CD4-positive, alpha-beta memory T cell (primary cell): ENCODE data around the gene LGALS3. TPM values are rescaled to one million over a fixed set of nuclear protein-coding genes. Genes with fewer than 3 reads are reported as not detected.

ENCODE experiments used
- CTCF ChIA-PET: fragments of 350-600 bp; sonication (Branson Sonifier 250); formaldehyde crosslinking; loops from one replicate; lab custom pipeline; 2021; ENCODE audit warnings: inconsistent platforms; ENCODE audit not compliant: partially characterized antibody; lab: Charles Lee
- POLR2A ChIA-PET: fragments of 350-600 bp; sonication (Branson Sonifier 250); formaldehyde crosslinking; loops from one replicate; lab custom pipeline; 2021; ENCODE audit not compliant: partially characterized antibody; lab: Charles Lee
- DNase-seq, 5 donors: peaks; one replicate each; pipeline versions ENCODE4 v3.0.0 to v3.0.0-alpha.2; 2020 to 2022; ENCODE audit warnings: mixed read lengths in 1 of 5
- H3K27ac ChIP-seq: one replicate; pipeline ENCODE4 v1.7.0; 2013; ENCODE audit warnings: low read depth, low read length
- H3K27me3 ChIP-seq: 2 replicates; pipeline ENCODE4 v1.7.0; 2013; ENCODE audit warnings: mild to moderate bottlenecking, low read length, moderate library complexity; ENCODE audit not compliant: insufficient read depth
- H3K36me3 ChIP-seq: 2 replicates; pipeline ENCODE4 v1.7.0; 2013; ENCODE audit warnings: mild to moderate bottlenecking, low read length, moderate library complexity; ENCODE audit not compliant: insufficient read depth
- H3K4me1 ChIP-seq: 2 replicates; pipeline ENCODE4 v1.7.0; 2013; ENCODE audit warnings: mild to moderate bottlenecking, low read length, moderate library complexity; ENCODE audit not compliant: insufficient read depth
- H3K4me3 ChIP-seq, 2 donors: one replicate each; pipeline ENCODE4 v1.7.0; 2013; ENCODE audit warnings: low read length in 2 of 2, mild to moderate bottlenecking in 1 of 2
- H3K9me3 ChIP-seq, 2 donors: one replicate each; pipeline ENCODE4 v1.7.0; 2013; ENCODE audit warnings: low read length in 2 of 2, control low read depth in 1 of 2; ENCODE audit not compliant: control insufficient read depth in 1 of 2
- H3K27ac Mint-ChIP-seq, 7 donors: one replicate each; pipeline ENCODE4 v1.8.0; 2020 to 2021; ENCODE audit warnings: mixed read lengths in 7 of 7, mild to moderate bottlenecking in 6 of 7, inconsistent platforms in 3 of 7, moderate library complexity in 3 of 7
- H3K27me3 Mint-ChIP-seq, 2 donors: one replicate each; pipeline ENCODE4 v1.8.0; 2020 to 2021; ENCODE audit warnings: mixed read lengths in 2 of 2
- H3K36me3 Mint-ChIP-seq, 2 donors: one replicate each; pipeline ENCODE4 v1.8.0; 2020 to 2021; ENCODE audit warnings: mixed read lengths in 2 of 2, inconsistent platforms in 1 of 2, mild to moderate bottlenecking in 1 of 2
- H3K4me1 Mint-ChIP-seq, 4 donors: one replicate each; pipeline ENCODE4 v1.8.0; 2020 to 2021; ENCODE audit warnings: mixed read lengths in 4 of 4, mild to moderate bottlenecking in 1 of 4
- H3K4me3 Mint-ChIP-seq, 8 donors: one replicate each; pipeline ENCODE4 v1.8.0; 2020 to 2021; ENCODE audit warnings: mixed read lengths in 8 of 8, mild to moderate bottlenecking in 7 of 8, moderate library complexity in 6 of 8, inconsistent platforms in 3 of 8
- H3K9me3 Mint-ChIP-seq, 8 donors: one replicate each; pipeline ENCODE4 v1.8.0; 2020 to 2021; ENCODE audit warnings: mixed read lengths in 8 of 8, mild to moderate bottlenecking in 5 of 8, inconsistent platforms in 3 of 8, moderate library complexity in 1 of 8
- intact Hi-C: fragments of 100-400 bp; cut with micrococcal nuclease; formaldehyde crosslinking; loops from one replicate; pipeline ENCODE4 v1.15.1; 2023
- polyA plus RNA-seq, 2 donors: library from polyadenylated mRNA; unstranded; fragments of 300-500 nt; fragmentation: Illumina TruSeq; gene quantifications; one replicate each; pipeline ENCODE4 v1.2.3, GENCODE V29; 2021
- total RNA-seq, 2 experiments: library from RNA; stranded (reverse); gene quantifications; one replicate each; pipeline ENCODE4 v1.2.3, GENCODE V29; 2021

The LGALS3 gene
- total and polyA plus RNA-seq, 4 experiments from 2014 or later, result 46.3 to 98.1 (median 69.9) TPM

- H3K36me3 Mint-ChIP-seq, result no peaks in the 10 kb centered on the region
- H3K4me1 Mint-ChIP-seq, result no peaks in the 10 kb centered on the region
- Histone ChIP-seq H3K9me3 (no peaks in the 10 kb centered on the region), H3K36me3 (no peaks in the 10 kb centered on the region), H3K4me1 (no peaks in the 10 kb centered on the region), H3K27ac (no peak overlapping the region), H3K27me3 (no peaks in the 10 kb centered on the region), H3K4me3 (no peak overlapping the region)
- no peaks in the 10 kb centered on the region for H3K9me3 Mint-ChIP-seq
- intact Hi-C loops, result no loop called here
- no peak for DNase-seq
- no peaks in the 10 kb centered on the region for H3K27me3 Mint-ChIP-seq
- ChIA-PET POLR2A (no interaction called here), CTCF (interaction anchor here (1.8 kb wide), 1 partner anchor 10 kb away, joined by 6 read pairs; no protein-coding TSS in a partner anchor)
- H3K27ac Mint-ChIP-seq, result no peak overlapping the region
- no peak overlapping the region for H3K4me3 Mint-ChIP-seq
These were observed 41.5 kb downstream of the LGALS3 start for GRCh38 chr14:55170526-55170925.

GRCh38 chr14:55180006-55180405 is 51.0 kb downstream of the LGALS3 start:
- Histone ChIP-seq H3K27me3 (no peaks in the 10 kb centered on the region), H3K9me3 (no peaks in the 10 kb centered on the region), H3K4me1 (peaks cover 13% of the 10 kb centered on the region), H3K27ac (no peak overlapping the region), H3K36me3 (no peaks in the 10 kb centered on the region), H3K4me3 (no peak overlapping the region)
- intact Hi-C loops, result no loop called here
- Mint-ChIP-seq H3K9me3 (no peaks in the 10 kb centered on the region), H3K27me3 (no peaks in the 10 kb centered on the region), H3K4me3 (peak overlapping the region in 1 of 8 donors; percentile 9), H3K36me3 (no peaks in the 10 kb centered on the region), H3K27ac (peak overlapping the region in 2 of 7 donors; percentile 78 to 84), H3K4me1 (peaks cover 6 to 19% (median 12%) of the 10 kb centered on the region in 4 donors)
- POLR2A ChIA-PET, result no interaction called here
- CTCF ChIA-PET, result interaction anchor here (0.6 kb wide), 1 partner anchor 90 kb away, joined by 4 read pairs; no protein-coding TSS in a partner anchor
- no peak for DNase-seq

- Histone ChIP-seq H3K36me3 (no peaks in the 10 kb centered on the region), H3K27me3 (no peaks in the 10 kb centered on the region), H3K9me3 (no peaks in the 10 kb centered on the region), H3K4me1 (peaks cover 13% of the 10 kb centered on the region), H3K27ac (no peak overlapping the region), H3K4me3 (no peak overlapping the region)
- DNase-seq, result no peak
- ChIA-PET POLR2A (no interaction called here), CTCF (interaction anchor here (0.6 kb wide), 1 partner anchor 91 kb away, joined by 4 read pairs; no protein-coding TSS in a partner anchor)
- Mint-ChIP-seq H3K4me3 (peak overlapping the region in 3 of 8 donors; percentile 6 to 73 (median 9)), H3K27me3 (no peaks in the 10 kb centered on the region), H3K36me3 (no peaks in the 10 kb centered on the region), H3K4me1 (peaks cover 6 to 19% (median 12%) of the 10 kb centered on the region in 4 donors), H3K9me3 (no peaks in the 10 kb centered on the region), H3K27ac (peak overlapping the region in 6 of 7 donors; percentile 2 to 86 (median 79))
- intact Hi-C loops, result no loop called here
These were observed 51.4 kb downstream of the LGALS3 start for GRCh38 chr14:55180434-55180833.

GRCh38 chr14:55188686-55189295 is 59.7 kb downstream of the LGALS3 start:
- peaks cover 15% of the 10 kb centered on the region for H3K4me1 ChIP-seq
- DNase-seq, result no peak
- Mint-ChIP-seq H3K9me3 (no peaks in the 10 kb centered on the region), H3K4me3 (no peak overlapping the region), H3K27ac (no peak overlapping the region), H3K36me3 (no peaks in the 10 kb centered on the region), H3K4me1 (peaks cover 6 to 25% (median 14%) of the 10 kb centered on the region in 4 donors), H3K27me3 (no peaks in the 10 kb centered on the region)
- H3K36me3 ChIP-seq, result no peaks in the 10 kb centered on the region
- ChIA-PET CTCF (no interaction called here), POLR2A (no interaction called here)
- no peaks in the 10 kb centered on the region for H3K9me3 ChIP-seq
- no peak overlapping the region for H3K4me3 ChIP-seq
- H3K27ac ChIP-seq, result no peak overlapping the region
- H3K27me3 ChIP-seq, result no peaks in the 10 kb centered on the region
- intact Hi-C loops, result no loop called here

- peaks cover 6 to 25% (median 14%) of the 10 kb centered on the region in 4 donors for H3K4me1 Mint-ChIP-seq
- DNase-seq, result no peak
- peak overlapping the region in 3 of 7 donors; percentile 13 to 45 (median 21) for H3K27ac Mint-ChIP-seq
- H3K27me3 Mint-ChIP-seq, result no peaks in the 10 kb centered on the region
- H3K4me3 ChIP-seq, result peak overlapping the region; percentile 36 to 76
- POLR2A ChIA-PET, result interaction anchor here (1.0 kb wide), 2 partner anchors 87 to 310 kb away, joined by 3 read pairs; no protein-coding TSS in a partner anchor
- no peaks in the 10 kb centered on the region for H3K27me3 ChIP-seq
- H3K9me3 ChIP-seq, result no peaks in the 10 kb centered on the region
- intact Hi-C loops, result loop anchor here (1.0 kb wide), 1 partner anchor 22 kb away; no protein-coding TSS in a partner anchor
- CTCF ChIA-PET, result interaction anchor here (0.8 kb wide), 1 partner anchor 30 kb away, joined by 4 read pairs; no protein-coding TSS in a partner anchor
- H3K9me3 Mint-ChIP-seq, result no peaks in the 10 kb centered on the region
- H3K27ac ChIP-seq, result peak overlapping the region; percentile 6
- H3K4me1 ChIP-seq, result peaks cover 15% of the 10 kb centered on the region
- no peaks in the 10 kb centered on the region for H3K36me3 ChIP-seq
- H3K36me3 Mint-ChIP-seq, result no peaks in the 10 kb centered on the region
- H3K4me3 Mint-ChIP-seq, result peak overlapping the region; percentile 84 to 97 (median 90)
These were observed 61.8 kb downstream of the LGALS3 start for GRCh38 chr14:55190906-55191202.

GRCh38 chr14:55191203-55192053 is 62.4 kb downstream of the LGALS3 start, which contains the start of gene DLGAP5:
Gene DLGAP5, minus strand, starts transcription at chr14:55191585. Its CDS starts 2,406 bp downstream, at chr14:55189179.
- ChIA-PET CTCF (interaction anchor here (0.7 to 1.5 kb wide), 5 partner anchors 30 to 235 kb away, joined by 3 to 7 read pairs (median 4); partner anchors contain the start of gene MAPK1IP1L), POLR2A (interaction anchor here (1.0 to 1.1 kb wide), 4 partner anchors 22 to 310 kb away, joined by 3 to 6 read pairs (median 3); partner anchors contain the start of gene MAPK1IP1L)
- Histone ChIP-seq H3K4me3 (peak within 1 kb of the TSS; percentile 36 to 76), H3K27ac (peak within 1 kb of the TSS; percentile 60), H3K4me1 (peaks cover 15% of the 10 kb centered on the region), H3K36me3 (no peaks in the 10 kb centered on the region), H3K27me3 (no peaks in the 10 kb centered on the region), H3K9me3 (no peaks in the 10 kb centered on the region)
- Mint-ChIP-seq H3K27ac (peak within 1 kb of the TSS; percentile 13 to 94 (median 87)), H3K27me3 (no peaks in the 10 kb centered on the region), H3K9me3 (no peaks in the 10 kb centered on the region), H3K36me3 (no peaks in the 10 kb centered on the region), H3K4me1 (peaks cover 6 to 25% (median 13%) of the 10 kb centered on the region in 4 donors), H3K4me3 (peak within 1 kb of the TSS; percentile 84 to 97 (median 90))
- DNase-seq, result peak; percentile 89 to 95 (median 90)
- intact Hi-C loops, result loop anchor here (1.0 kb wide), 1 partner anchor 22 kb away; no protein-coding TSS in a partner anchor
